Measurements from ENCODE around the gene SPDYE3.
"Not testable (repeated sequence)": the region's sequence is repeated elsewhere in the genome, so short reads cannot be mapped to it uniquely, and the experiment has no call there.

SPDYE3 gene

DNA sequence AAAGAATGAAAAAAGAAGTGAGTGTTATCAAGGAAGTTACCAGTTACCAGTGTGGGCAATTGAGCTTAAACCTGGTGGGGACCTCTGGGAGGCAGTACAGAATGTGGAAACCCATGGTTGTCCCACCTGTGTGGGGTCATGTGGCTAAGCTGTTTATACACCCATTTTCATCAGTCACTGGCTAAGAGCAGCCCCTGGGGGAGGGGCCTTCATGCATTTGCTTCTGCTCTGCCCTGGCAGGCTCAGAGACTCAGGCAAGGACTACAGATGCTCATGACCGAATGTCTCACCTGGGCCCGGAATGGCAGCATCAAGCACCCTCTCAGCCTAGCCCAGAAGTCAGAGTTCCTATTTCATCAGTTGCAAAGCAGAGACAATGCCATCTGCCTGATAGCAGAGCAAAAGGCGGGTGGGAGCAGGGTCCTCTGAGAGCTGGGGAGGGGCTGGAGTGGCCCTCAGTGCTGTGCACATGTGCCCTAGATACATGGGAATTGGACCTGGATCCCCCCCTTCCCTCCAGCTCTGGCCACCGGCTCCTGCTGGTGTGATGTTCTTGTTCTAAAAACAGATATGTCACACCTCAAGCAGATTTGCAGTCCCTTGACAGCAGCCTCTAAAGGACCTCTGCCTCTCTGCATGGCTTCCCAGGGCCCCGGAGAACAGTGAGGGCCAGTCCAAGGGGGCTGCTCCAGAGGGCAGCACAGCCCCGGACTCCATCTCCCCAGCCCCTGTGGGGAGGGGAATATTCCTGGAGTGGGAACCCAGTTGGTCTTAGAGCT lies 20.1 kb upstream of the SPDYE3 start:
- DNase-seq (ENCODE audit: low read depth in 3 of 3, low spot score in 1 of 3) = not testable (repeated sequence)

- not testable (repeated sequence) for DNase-seq (ENCODE audit: low read depth in 3 of 3, low spot score in 1 of 3)
Observed at GRCh38 chr7:100288258-100288657, 19.2 kb upstream of the SPDYE3 start.

DNA sequence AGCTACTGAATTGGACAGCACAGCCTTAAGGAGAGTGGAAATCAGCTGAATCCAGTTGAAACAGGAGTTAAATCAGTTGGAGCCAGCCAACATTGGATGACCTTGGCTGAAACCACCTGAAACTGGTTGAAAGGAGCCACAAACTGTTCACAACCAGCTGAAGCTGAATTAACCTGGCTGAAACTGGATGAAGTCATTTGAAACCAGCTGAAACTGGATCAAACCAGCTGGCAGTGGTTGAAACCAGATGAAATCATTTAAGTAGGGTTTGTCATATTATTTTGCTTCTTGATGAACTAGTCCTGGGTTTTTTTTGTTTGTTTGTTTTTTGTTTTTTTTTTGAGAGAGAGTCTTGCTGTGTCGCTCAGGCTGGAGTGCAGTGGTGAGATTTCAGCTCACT lies 15.3 kb upstream of the SPDYE3 start:
- DNase-seq (ENCODE audit: low read depth in 3 of 3, low spot score in 1 of 3) = not testable (repeated sequence)

GRCh38 chr7:100295269-100295668 lies 12.2 kb upstream of the SPDYE3 start:
- DNase-seq (ENCODE audit: low read depth in 3 of 3, low spot score in 1 of 3) = not testable (repeated sequence)

DNA sequence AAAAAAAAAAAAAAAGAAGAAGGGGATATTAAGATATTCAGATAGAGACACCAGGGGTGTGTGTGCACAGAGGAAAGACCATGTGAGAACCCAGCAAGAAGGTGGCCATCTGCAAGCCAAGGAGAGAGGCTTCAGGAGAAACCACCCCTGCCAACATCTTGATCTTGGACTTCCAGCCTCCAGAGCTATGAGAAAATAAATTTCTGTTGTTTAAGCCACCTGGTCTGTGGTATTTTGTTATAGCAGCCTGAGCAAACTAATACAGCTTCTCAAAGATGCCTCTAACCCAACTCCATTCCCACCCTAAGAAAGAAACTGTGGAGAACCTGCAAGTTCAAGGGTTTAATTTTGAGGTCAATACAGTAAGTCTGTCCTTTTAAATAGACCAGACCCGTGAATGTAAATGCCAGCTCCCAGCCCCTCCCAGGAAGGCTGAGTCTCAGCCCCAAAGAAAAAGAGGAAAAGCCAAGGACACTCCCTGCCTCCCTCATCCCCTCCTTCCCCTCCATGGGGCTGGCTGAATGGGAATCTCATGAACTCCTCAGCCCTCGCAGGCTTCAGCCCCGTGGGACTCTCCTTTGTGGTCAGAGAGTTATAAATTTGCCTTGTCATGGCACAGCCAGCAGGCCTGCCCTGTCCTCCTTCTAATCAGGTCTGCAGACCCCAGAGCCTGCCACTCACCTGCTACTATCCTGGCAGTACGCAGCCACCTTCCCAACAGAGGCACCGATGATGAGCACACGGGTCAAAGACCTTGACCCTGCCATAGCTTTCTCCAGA lies 9.5 kb upstream of the SPDYE3 start:
- not testable (repeated sequence) for DNase-seq (ENCODE audit: low read depth in 3 of 3, low spot score in 1 of 3)

DNA sequence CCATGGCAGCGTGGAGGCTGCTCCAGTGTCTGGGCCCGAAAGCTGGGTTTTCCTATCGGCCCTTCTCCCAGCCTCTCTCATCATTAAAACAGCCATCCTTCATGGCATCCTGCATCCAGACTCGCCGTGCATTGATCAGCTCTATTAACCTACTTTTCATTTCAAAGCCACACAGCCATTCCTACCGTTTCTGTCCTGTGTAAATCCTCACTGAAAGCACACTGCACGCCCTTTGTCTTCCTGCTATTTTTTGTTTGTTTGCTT lies 8.9 kb upstream of the SPDYE3 start:
- DNase-seq (ENCODE audit: low read depth in 3 of 3, low spot score in 1 of 3) = not testable (repeated sequence)

DNA sequence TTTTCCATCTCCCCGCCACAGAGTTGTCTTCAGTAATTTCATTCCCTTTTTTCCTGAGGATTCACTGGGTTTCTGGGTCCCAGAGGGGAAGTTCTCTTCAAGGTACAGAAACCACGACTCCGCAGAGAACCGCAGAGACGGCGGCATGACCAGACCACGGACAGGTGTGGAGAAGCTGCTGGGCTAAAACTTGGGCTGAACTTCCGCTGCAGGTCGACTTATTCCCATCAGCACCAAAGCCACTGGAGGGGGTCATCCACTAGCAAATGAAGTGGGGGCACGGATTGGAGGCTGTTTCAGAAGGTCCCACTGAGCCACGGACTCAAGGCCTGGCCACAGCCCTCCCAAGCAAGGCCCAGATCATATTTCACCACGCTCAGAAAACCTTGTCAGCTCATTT lies 3.0 kb upstream of the SPDYE3 start:
- DNase-seq (ENCODE audit: low read depth in 3 of 3, low spot score in 1 of 3) = not testable (repeated sequence)

DNA sequence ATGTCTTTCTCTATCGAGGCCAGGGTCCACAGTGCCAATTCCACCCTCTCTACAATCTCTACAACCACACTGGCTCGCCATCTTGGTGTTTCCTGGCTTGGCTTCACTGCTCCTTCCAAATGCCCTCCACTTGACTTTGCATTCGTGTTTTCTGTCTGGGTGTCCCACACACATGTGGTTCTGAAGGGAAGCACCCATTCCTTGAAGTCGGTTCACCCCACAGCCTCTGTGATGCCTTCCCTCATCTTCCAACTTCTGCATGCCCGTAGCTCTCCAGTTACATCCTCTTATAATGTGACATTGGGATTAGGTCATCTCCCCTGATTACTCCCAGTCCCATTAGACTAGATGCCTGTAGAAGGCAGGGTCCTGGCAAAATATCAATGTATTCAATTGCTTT lies 10.8 kb downstream of the SPDYE3 start:
- not testable (repeated sequence) for DNase-seq (ENCODE audit: low read depth in 3 of 3, low spot score in 1 of 3)

GRCh38 chr7:100321648-100322047 lies 14.1 kb downstream of the SPDYE3 start:
- DNase-seq (ENCODE audit: low read depth in 3 of 3, low spot score in 1 of 3) = not testable (repeated sequence)

- not testable (repeated sequence) for DNase-seq (ENCODE audit: low read depth in 3 of 3, low spot score in 1 of 3)
Observed at GRCh38 chr7:100324194-100324593, 16.7 kb downstream of the SPDYE3 start.

GRCh38 chr7:100325671-100326070 lies 18.2 kb downstream of the SPDYE3 start:
- not testable (repeated sequence) for DNase-seq (ENCODE audit: low read depth in 3 of 3, low spot score in 1 of 3)

DNA sequence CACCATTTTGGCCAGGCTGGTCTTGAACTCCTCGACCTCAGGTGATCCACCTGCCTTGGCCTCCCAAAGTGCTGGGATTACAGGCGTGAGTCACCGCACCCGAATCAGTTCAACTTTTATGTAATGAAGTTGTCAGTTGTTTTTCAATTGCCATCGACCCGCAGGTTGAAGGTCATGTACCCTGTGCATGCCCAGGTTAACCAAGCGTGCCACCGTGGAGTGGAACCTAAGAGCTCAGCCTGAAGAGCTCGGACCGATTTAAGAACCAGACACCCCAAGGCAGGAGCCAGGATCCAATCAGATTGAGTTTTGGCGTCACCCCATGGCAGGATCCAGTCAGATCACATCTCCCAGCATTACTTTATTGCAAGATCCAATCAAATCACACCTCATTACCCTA lies 19.4 kb downstream of the SPDYE3 start:
- DNase-seq (ENCODE audit: low read depth in 3 of 3, low spot score in 1 of 3) = not testable (repeated sequence)

DNA sequence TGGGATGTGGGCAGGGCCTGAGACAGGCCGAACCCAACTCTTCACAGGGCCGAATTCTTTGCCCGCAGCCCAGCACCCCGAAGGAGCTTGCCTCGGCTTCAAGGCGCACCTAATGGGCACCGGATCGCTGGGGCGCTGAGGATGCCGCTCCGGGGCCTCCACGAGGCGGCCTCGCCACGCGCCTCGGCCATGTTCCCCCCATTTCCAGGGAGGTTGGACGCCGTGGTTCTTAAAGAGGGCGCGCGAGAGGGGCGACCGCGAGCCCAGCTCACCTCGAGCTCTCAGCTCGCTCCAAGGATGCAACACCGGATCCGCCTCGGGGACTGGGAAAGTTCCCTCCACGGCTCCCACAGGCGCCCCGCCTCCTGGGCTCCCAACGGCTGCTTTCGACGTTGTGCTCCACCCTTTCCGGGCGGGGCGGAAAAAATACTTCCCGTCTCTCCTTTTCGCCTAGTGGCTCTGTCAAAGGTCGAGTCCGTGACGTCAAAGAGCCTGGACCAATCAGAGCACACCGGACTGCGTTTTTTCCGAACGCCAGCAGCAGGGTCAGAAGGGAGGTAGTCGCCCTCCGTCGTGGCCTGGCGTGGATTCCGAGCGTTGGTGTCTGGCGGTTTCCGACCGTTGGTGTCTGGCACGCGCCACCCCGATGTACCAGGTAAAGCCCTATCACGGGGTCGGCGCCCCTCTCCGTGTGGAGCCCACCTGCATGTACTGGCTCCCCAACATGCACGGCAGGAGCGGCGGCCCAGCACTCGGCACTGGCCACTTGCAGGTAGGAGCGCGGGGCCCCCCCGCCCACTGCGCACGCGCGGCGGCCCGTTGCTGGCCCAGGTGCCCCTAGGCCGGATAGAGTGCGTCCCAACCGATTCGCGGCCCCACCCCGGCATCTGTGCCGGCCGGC lies 28.3 kb downstream of the SPDYE3 start:
- DNase-seq (ENCODE audit: low read depth in 3 of 3, low spot score in 1 of 3) = peak; percentile 60 to 62 (median 61)

GRCh38 chr7:100338083-100338696 lies 30.7 kb downstream of the SPDYE3 start:
- DNase-seq (ENCODE audit: low read depth in 3 of 3, low spot score in 1 of 3) = not testable (repeated sequence)

GRCh38 chr7:100341286-100341685 lies 33.8 kb downstream of the SPDYE3 start:
- DNase-seq (ENCODE audit: low read depth in 3 of 3, low spot score in 1 of 3) = not testable (repeated sequence)

DNA sequence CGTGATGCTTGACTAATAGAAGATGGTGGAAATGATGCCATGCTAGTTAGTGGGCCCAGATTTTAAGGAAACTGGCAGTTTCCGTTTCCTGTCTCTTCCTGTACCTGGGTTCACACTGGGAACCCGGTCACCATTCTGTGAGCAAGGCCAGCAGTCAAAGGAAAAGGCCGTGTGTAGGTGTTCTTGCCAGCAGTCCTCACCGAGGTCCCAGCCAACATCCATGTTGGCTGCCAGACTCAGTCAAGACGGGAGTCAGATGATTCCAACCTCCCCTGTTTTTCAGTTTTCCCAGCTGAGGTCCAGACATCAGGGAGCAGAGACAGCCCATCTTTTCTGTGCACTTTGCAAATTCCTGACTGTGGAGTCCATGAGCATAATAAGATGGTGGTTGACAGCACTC lies 35.3 kb downstream of the SPDYE3 start:
- DNase-seq (ENCODE audit: low read depth in 3 of 3, low spot score in 1 of 3) = no peak

DNA sequence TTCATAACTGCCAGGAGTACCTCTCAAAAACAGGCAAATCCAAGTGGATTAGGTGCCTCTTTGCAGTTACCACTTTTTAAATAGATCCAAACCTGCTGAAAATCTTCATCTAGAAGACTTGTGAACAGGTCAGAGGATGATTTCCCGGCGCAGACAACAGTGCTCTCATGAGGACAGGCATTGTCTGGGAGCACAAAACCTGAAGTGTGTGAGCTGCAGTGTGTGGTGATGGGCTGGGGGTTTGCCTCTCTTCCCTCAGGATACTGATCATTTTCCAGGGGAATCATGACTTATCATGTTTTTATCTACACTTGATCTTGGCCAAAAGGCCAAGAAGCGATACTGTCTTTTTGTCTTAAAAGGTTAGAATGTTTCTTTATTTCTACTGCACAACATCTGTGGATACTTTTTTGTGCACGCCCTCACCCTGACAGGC lies 36.6 kb downstream of the SPDYE3 start:
- DNase-seq (ENCODE audit: low read depth in 3 of 3, low spot score in 1 of 3) = not testable (repeated sequence)

DNA sequence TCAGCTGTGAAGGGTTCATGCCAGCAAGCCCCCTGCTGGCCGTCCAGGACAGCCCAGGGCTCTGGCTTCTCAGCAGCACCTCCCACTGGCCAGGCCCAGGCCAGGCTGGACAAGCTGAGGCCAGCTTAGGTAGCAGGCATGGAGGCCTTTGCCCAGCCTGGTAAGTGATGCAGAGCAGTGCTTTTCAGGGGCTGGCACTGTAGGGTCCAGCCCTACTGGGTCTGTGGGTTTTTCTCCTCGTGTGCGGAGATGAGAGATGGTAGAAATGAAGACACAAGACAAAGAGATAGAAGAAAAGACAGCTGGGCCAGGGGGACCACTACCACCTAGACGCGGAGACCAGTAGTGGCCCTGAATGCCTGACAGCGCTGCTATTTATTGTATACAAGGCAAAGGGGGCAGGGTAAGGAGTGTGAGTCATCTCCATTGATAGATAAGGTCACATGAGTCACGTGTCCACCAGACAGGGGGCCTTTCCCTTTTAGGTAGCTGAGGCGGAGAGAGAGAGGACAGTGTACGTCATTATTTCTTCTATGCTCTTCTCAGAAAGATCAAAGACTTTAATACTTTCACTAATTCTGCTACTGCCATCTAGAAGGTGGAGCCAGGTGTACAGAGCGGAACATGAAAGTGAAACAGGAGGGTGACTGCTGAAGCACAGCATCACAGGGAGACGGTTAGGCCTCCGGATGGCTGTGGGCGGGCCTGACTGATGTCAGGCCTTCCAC lies 37.2 kb downstream of the SPDYE3 start:
- peak; percentile 41 to 76 (median 53) for DNase-seq (ENCODE audit: low read depth in 3 of 3, low spot score in 1 of 3)

DNA sequence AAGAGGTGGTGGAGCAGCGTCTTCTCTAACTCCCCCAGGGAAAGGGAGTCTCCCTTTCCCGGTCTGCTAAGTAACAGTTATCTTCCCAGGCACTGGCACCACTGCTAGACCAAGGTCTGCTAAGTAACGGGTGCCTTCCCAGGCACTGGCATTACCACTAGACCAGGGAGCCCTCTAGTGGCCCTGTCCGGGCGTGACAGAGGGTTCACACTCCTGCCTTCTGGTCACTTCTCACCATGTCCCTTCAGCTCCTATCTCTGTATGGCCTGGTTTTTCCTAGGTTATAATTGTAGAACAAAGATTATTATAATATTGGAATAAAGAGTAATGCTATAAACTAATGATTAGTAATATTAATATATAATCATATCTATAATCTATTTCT lies 37.8 kb downstream of the SPDYE3 start:
- DNase-seq (ENCODE audit: low read depth in 3 of 3, low spot score in 1 of 3) = peak in 2 of 3 donors; percentile 18 to 31

DNA sequence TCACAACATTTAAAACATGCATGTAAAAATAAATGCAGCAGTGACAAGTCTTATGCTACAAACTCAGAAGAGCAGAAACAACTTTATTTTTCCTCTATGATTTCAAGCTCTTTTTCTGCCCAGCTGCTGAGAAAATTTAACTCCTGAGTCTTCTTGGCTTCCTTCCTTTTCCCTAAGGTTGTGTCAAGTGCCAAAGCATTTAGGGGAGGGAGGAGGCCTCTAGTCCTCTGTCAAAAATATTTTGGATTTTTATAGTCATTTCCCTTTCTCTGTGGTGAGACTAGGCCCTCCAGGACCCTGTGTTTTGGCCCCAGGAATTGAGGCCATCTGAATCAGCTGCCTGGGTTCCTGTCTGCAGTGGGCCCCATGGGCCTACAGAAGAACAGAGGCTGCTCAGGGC lies 39.4 kb downstream of the SPDYE3 start:
- DNase-seq (ENCODE audit: low read depth in 3 of 3, low spot score in 1 of 3) = no peak
